ENCODE measurements around the gene DYNC2H1.

DYNC2H1 gene

DNA sequence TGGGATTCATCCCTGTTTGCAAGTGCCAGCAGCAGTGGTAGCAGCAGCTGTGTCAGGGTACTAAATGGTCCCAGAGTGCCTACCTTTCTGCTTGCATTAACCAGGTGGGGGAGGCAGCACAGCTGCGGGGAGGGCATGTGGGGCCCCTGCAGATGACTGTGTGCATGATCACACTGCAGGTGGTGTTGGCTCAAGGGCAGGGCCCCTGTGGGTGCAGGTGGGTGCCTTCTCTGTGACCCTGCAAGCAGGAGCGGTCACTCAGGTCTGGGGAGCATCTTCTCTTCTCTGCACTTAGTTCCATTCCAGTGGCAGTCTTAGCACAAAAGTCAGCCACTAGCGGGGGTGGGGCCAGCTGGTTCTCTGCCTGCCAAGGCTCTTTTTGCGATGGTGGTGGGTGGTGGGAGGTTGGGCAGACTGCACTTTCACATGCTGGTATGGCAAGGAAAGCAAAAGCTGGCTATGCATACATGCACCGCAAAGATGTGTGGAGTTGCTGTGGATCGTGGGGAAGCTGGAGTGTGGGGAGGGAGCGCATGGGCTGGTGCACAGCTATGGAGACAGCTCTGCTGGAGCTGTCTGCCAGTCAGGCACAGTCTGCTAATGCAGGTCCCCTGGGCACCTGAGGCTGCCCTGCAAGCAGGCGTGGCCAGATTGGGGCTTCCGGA lies 157.1 kb downstream of the DYNC2H1 start:
- no peak overlapping the region for H4K91ac ChIP-seq (ENCODE audit: low read depth, low read length, poor library complexity)
- H3K18ac ChIP-seq (ENCODE audit: low read length) = peak overlapping the region; percentile 90
- H3K27me3 ChIP-seq (ENCODE audit: control insufficient read depth in 3 of 3, insufficient read depth in 3 of 3, low read depth in 1 of 3, low read length in 3 of 3) = no peaks in the 10 kb centered on the region
- no peak overlapping the region for H4K8ac ChIP-seq (ENCODE audit: low read depth, low read length)
- no peak for DNase-seq (ENCODE audit: low spot score)
- H2BK12ac ChIP-seq (ENCODE audit: low read length) = no peak overlapping the region
- no peaks in the 10 kb centered on the region for H3K9me3 ChIP-seq (replicated peaks in 1 of 2; ENCODE audit: control insufficient read depth in 2 of 2, insufficient read depth in 1 of 2, low read depth in 1 of 2, low read length in 2 of 2)
- peak overlapping the region; percentile 70 for H3K9ac ChIP-seq (ENCODE audit: low read depth, low read length, poor library complexity)
- H3K79me1 ChIP-seq (ENCODE audit: low read depth, low read length) = no peaks in the 10 kb centered on the region
- peaks cover under 1 to 8% of the 10 kb centered on the region in 2 donors for H3K36me3 ChIP-seq (replicated peaks in 1 of 2; ENCODE audit: control insufficient read depth in 2 of 2, insufficient read depth in 2 of 2, low read length in 2 of 2)
- H3K4me2 ChIP-seq (ENCODE audit: insufficient read depth, low read length, poor library complexity, severe bottlenecking) = no peak overlapping the region
- no peak overlapping the region for H2AFZ ChIP-seq (ENCODE audit: low read length)
- no peak overlapping the region for H3K4ac ChIP-seq (ENCODE audit: low read length)
- no peak overlapping the region for H2BK5ac ChIP-seq (ENCODE audit: low read length)
- no peak overlapping the region for H3K14ac ChIP-seq (ENCODE audit: low read length)
- WGBS, 2 donors (ENCODE audit: extremely low coverage in 2 of 2, insufficient read length in 2 of 2, insufficient replicate concordance in 1 of 2) = no CpG with 5 or more reads among the region's 9 CpGs
- H2AK5ac ChIP-seq (ENCODE audit: low read depth, low read length) = no peak overlapping the region
- H3K4me1 ChIP-seq (ENCODE audit: control insufficient read depth in 2 of 2, insufficient read depth in 1 of 2, low read depth in 1 of 2, low read length in 2 of 2) = no peaks in the 10 kb centered on the region
- no peak overlapping the region for H2BK15ac ChIP-seq (ENCODE audit: low read length)
- H3K4me3 ChIP-seq (ENCODE audit: low read length in 2 of 2) = no peak overlapping the region
- no peak overlapping the region for H3K23ac ChIP-seq (ENCODE audit: low read depth, low read length, poor library complexity)
- H3K27ac ChIP-seq (replicated peaks; ENCODE audit: low read length) = no peak overlapping the region
- no peak overlapping the region for H2BK120ac ChIP-seq (ENCODE audit: low read depth, low read length)

DNA sequence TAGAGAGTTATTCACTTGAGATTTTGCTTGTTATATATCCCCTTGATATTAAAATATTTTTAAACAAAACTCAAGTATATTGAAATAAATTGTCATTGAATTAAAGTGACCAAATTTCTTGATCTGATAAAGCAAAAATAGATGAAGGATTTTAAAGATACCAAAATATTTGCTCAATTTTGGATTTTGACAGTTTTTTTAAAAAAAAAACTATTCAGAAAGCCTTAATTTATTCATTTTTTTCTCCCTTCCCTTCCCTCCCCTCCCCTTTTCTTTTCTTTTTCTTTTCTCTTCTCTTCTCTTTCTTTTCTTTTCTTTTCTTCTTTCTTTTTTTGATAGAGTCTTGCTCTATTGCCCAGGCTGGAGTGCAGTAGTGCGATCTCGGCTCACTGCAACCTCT lies 163.7 kb downstream of the DYNC2H1 start:
- no peak for DNase-seq (ENCODE audit: low spot score)
- H2AK5ac ChIP-seq (ENCODE audit: low read depth, low read length) = no peak overlapping the region
- H3K14ac ChIP-seq (ENCODE audit: low read length) = no peak overlapping the region
- H3K79me1 ChIP-seq (ENCODE audit: low read depth, low read length) = no peaks in the 10 kb centered on the region
- H3K27ac ChIP-seq (replicated peaks; ENCODE audit: low read length) = no peak overlapping the region
- no peaks in the 10 kb centered on the region for H3K27me3 ChIP-seq (ENCODE audit: control insufficient read depth in 3 of 3, insufficient read depth in 3 of 3, low read depth in 1 of 3, low read length in 3 of 3)
- H2BK120ac ChIP-seq (ENCODE audit: low read depth, low read length) = no peak overlapping the region
- no peak overlapping the region for H3K4me3 ChIP-seq (ENCODE audit: low read length in 2 of 2)
- no peak overlapping the region for H2BK12ac ChIP-seq (ENCODE audit: low read length)
- no CpG with 5 or more reads among the region's 2 CpGs for WGBS, 2 donors (ENCODE audit: extremely low coverage in 2 of 2, insufficient read length in 2 of 2, insufficient replicate concordance in 1 of 2)
- H2AFZ ChIP-seq (ENCODE audit: low read length) = no peak overlapping the region
- H4K91ac ChIP-seq (ENCODE audit: low read depth, low read length, poor library complexity) = no peak overlapping the region
- H3K18ac ChIP-seq (ENCODE audit: low read length) = no peak overlapping the region
- no peaks in the 10 kb centered on the region for H3K36me3 ChIP-seq (replicated peaks in 1 of 2; ENCODE audit: control insufficient read depth in 2 of 2, insufficient read depth in 2 of 2, low read length in 2 of 2)
- no peak overlapping the region for H3K23ac ChIP-seq (ENCODE audit: low read depth, low read length, poor library complexity)
- H4K8ac ChIP-seq (ENCODE audit: low read depth, low read length) = no peak overlapping the region
- H3K4me2 ChIP-seq (ENCODE audit: insufficient read depth, low read length, poor library complexity, severe bottlenecking) = no peak overlapping the region
- H2BK15ac ChIP-seq (ENCODE audit: low read length) = no peak overlapping the region
- no peak overlapping the region for H3K4ac ChIP-seq (ENCODE audit: low read length)
- no peaks in the 10 kb centered on the region for H3K4me1 ChIP-seq (ENCODE audit: control insufficient read depth in 2 of 2, insufficient read depth in 1 of 2, low read depth in 1 of 2, low read length in 2 of 2)
- H3K9ac ChIP-seq (ENCODE audit: low read depth, low read length, poor library complexity) = no peak overlapping the region
- no peak overlapping the region for H2BK5ac ChIP-seq (ENCODE audit: low read length)
- H3K9me3 ChIP-seq (replicated peaks in 1 of 2; ENCODE audit: control insufficient read depth in 2 of 2, insufficient read depth in 1 of 2, low read depth in 1 of 2, low read length in 2 of 2) = no peaks in the 10 kb centered on the region

DNA sequence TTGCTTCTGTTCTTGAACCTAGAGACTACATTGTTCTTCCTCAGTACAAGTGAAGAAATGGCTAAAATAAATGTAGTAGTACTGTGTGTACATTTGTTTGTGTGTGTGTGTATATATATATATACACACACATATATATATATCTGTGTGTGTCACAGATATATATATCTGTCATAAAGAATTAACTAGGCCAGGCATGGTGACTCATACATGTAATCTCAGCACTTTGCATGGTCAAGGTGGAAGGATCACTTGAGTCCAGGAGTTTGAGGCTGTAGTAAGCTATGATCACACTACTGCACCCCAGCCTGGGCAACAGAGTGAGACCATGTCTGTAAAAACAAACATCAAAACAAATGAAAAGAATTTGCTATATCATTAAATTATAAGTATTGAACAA lies 164.8 kb downstream of the DYNC2H1 start:
- H3K36me3 ChIP-seq (replicated peaks in 1 of 2; ENCODE audit: control insufficient read depth in 2 of 2, insufficient read depth in 2 of 2, low read length in 2 of 2) = no peaks in the 10 kb centered on the region
- no peak overlapping the region for H2BK120ac ChIP-seq (ENCODE audit: low read depth, low read length)
- no peak overlapping the region for H2BK15ac ChIP-seq (ENCODE audit: low read length)
- no peak overlapping the region for H4K8ac ChIP-seq (ENCODE audit: low read depth, low read length)
- no peak overlapping the region for H3K14ac ChIP-seq (ENCODE audit: low read length)
- H2AFZ ChIP-seq (ENCODE audit: low read length) = no peak overlapping the region
- no peak overlapping the region for H3K9ac ChIP-seq (ENCODE audit: low read depth, low read length, poor library complexity)
- H3K27ac ChIP-seq (replicated peaks; ENCODE audit: low read length) = no peak overlapping the region
- no peak overlapping the region for H3K23ac ChIP-seq (ENCODE audit: low read depth, low read length, poor library complexity)
- H3K18ac ChIP-seq (ENCODE audit: low read length) = no peak overlapping the region
- H3K4me1 ChIP-seq (ENCODE audit: control insufficient read depth in 2 of 2, insufficient read depth in 1 of 2, low read depth in 1 of 2, low read length in 2 of 2) = no peaks in the 10 kb centered on the region
- no peak overlapping the region for H2BK12ac ChIP-seq (ENCODE audit: low read length)
- no peak for DNase-seq (ENCODE audit: low spot score)
- H2BK5ac ChIP-seq (ENCODE audit: low read length) = no peak overlapping the region
- H2AK5ac ChIP-seq (ENCODE audit: low read depth, low read length) = no peak overlapping the region
- H3K79me1 ChIP-seq (ENCODE audit: low read depth, low read length) = no peaks in the 10 kb centered on the region
- no peak overlapping the region for H3K4me3 ChIP-seq (ENCODE audit: low read length in 2 of 2)
- no peak overlapping the region for H3K4me2 ChIP-seq (ENCODE audit: insufficient read depth, low read length, poor library complexity, severe bottlenecking)
- H3K4ac ChIP-seq (ENCODE audit: low read length) = no peak overlapping the region
- no peaks in the 10 kb centered on the region for H3K27me3 ChIP-seq (ENCODE audit: control insufficient read depth in 3 of 3, insufficient read depth in 3 of 3, low read depth in 1 of 3, low read length in 3 of 3)
- no peak overlapping the region for H4K91ac ChIP-seq (ENCODE audit: low read depth, low read length, poor library complexity)
- no peaks in the 10 kb centered on the region for H3K9me3 ChIP-seq (replicated peaks in 1 of 2; ENCODE audit: control insufficient read depth in 2 of 2, insufficient read depth in 1 of 2, low read depth in 1 of 2, low read length in 2 of 2)

DNA sequence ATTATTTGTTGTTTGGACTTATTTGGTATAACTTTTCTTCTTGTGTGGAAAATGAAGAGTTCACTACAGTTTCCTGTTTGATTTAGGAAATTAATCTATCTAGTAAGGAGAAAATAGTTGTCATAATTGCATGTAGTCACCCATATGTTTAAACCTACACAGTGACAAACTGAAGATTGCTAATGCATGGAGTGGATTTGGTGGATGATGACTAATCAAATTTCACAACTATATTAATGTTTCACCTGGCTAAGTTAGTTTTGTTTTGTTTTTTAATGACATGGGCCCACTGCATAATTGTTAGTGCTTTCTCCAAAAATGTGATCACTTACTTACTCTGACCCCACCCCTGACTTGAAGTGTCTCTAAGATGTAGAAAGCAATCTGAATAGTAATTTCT lies 170.6 kb downstream of the DYNC2H1 start:
- Histone ChIP-seq H2BK12ac (ENCODE audit: low read length) (no peak overlapping the region), H3K36me3 (replicated peaks in 1 of 2; ENCODE audit: control insufficient read depth in 2 of 2, insufficient read depth in 2 of 2, low read length in 2 of 2) (no peaks in the 10 kb centered on the region), H3K4ac (ENCODE audit: low read length) (no peak overlapping the region), H2AK5ac (ENCODE audit: low read depth, low read length) (no peak overlapping the region), H3K14ac (ENCODE audit: low read length) (no peak overlapping the region), H3K9ac (ENCODE audit: low read depth, low read length, poor library complexity) (no peak overlapping the region), H2BK15ac (ENCODE audit: low read length) (no peak overlapping the region), H4K91ac (ENCODE audit: low read depth, low read length, poor library complexity) (no peak overlapping the region), H3K4me2 (ENCODE audit: insufficient read depth, low read length, poor library complexity, severe bottlenecking) (no peak overlapping the region), H3K4me3 (ENCODE audit: low read length in 2 of 2) (no peak overlapping the region), H3K79me1 (ENCODE audit: low read depth, low read length) (no peaks in the 10 kb centered on the region), H3K23ac (ENCODE audit: low read depth, low read length, poor library complexity) (no peak overlapping the region), H3K4me1 (ENCODE audit: control insufficient read depth in 2 of 2, insufficient read depth in 1 of 2, low read depth in 1 of 2, low read length in 2 of 2) (no peaks in the 10 kb centered on the region), H2AFZ (ENCODE audit: low read length) (no peak overlapping the region), H3K9me3 (replicated peaks in 1 of 2; ENCODE audit: control insufficient read depth in 2 of 2, insufficient read depth in 1 of 2, low read depth in 1 of 2, low read length in 2 of 2) (no peaks in the 10 kb centered on the region), H3K27me3 (ENCODE audit: control insufficient read depth in 3 of 3, insufficient read depth in 3 of 3, low read depth in 1 of 3, low read length in 3 of 3) (no peaks in the 10 kb centered on the region), H2BK120ac (ENCODE audit: low read depth, low read length) (no peak overlapping the region), H4K8ac (ENCODE audit: low read depth, low read length) (no peak overlapping the region), H2BK5ac (ENCODE audit: low read length) (no peak overlapping the region), H3K27ac (replicated peaks; ENCODE audit: low read length) (no peak overlapping the region), H3K18ac (ENCODE audit: low read length) (no peak overlapping the region)
- DNase-seq (ENCODE audit: low spot score) = no peak

Measured in neuronal stem cell (in vitro differentiated cells).